Activated gamma-delta T cell (primary cell): ENCODE measurements around the gene MPPED1.

Source experiments
- DNase-seq: peaks from one replicate; lab custom pipeline; 2025; lab: John Stamatoyannopoulos, UW

MPPED1 gene

DNA sequence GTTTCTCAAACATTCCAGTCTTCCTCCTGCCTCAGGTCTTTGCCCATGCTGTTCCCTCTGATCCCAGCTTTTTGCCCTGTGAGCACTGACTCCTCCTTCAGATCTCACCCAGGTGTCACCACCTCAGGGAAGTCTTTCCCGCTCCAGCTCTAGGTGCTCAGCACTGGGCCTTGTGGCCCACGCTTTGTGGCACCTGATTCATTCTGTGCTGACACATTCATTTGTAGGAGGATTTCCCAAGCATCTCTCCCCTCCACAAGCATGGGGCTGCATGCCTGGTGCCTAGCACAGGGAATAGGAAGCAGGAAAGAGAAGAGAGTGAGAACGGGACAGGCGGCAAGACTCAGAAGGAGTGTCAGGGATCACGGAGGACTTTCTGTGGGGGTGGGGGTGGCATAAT is 17.6 kb downstream of the MPPED1 start:
- no peak for DNase-seq

DNA sequence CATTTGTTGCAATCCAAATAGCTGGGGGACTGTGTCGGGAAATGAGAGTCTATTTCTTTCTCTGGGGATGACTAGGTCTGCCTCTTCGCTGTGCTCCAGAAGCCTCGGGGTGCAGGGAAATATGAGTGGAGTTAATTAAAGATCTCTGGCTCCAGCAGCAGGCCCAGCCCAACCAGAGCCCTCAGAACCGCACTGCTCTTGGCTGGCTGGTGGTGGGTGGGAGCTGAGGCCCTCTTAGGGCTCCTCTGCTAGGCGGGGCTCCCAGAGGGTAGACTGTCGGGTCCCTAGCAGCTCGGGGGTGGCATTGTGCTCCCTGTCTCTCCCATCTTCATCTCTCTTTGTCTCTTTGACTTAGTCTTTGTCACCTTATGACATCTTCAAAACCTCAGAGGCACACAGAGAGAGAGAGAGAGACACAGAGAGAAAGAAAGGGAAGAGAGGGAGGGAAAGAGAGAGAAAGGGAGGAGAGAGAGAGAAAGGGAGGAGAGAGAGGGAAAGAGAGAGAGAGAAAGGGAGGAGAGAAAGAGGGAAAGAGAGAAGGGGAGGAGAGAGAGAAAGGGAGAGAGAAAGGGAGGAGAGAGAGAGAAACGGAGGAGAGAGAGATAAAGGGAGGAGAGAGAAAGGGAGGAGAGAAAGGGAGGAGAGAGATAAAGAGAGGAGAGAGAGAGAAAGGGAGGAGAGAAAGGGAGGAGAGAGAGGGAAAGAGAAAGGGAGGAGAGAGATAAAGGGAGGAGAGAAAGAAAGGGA is 20.2 kb downstream of the MPPED1 start:
- no peak for DNase-seq

DNA sequence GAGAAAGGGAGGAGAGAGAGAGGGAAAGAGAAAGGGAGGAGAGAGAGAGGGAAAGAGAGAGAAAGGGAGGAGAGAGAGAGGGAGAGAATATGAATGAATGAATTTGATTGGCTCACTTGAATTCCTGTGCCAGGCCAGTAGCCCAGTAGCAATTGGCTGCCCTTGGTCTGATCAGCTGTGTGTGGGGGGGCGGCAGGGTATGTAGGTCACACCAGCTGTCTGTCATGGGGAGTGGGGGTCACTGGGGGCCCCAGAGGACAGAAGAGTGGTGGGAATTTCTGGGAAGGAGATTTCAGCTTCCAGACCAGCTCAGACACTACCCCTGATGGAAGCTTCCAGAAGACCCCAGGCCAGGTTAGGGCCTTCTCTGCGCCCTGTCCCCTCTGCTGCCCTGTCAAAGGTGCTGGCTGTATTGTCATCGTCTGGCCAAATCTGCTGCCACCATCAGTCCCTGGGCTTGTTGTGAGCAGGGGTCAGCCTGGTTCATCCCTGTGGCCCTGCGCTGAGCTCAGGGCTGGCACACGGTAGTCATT is 21.1 kb downstream of the MPPED1 start:
- DNase-seq = no peak

DNA sequence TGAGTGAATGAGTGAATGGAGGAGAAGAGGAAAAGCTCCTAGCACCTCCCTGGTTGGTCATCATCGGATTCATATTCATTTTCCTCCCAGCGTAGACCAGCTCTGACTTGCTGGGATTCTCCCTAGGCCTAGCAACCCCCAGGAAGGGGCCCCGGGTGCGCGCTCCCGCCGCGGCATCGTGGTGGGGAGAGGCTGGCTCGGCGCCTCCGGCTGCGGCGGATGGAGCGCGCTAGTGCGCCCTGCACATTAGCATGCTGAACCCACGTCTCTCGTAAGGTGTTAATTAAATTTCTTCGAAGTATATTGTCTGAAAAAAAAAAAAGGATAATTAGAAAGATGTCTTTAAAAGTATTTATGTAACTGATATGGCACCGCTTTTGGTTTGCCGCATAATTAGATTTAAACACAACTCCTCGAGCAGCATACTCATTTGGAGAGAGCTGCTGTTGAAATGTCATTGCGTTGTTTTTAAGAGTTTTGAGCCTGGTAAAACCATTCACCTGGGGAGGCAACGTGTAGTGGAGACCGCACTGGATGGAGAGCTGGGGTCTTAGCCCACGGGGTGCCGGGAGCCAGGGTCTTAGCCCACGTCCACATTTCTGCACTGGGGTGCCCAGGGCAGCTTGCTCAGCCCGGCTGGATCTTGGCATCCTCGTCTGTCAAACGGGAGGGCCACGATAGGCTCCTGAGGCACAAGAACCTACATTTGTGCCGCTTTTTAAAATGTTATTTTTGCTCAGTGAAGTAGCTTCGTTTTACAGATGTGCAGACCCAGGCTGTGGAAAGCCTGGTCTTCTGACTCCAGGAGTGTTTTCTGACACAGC is 21.8 kb downstream of the MPPED1 start:
- DNase-seq = no peak

DNA sequence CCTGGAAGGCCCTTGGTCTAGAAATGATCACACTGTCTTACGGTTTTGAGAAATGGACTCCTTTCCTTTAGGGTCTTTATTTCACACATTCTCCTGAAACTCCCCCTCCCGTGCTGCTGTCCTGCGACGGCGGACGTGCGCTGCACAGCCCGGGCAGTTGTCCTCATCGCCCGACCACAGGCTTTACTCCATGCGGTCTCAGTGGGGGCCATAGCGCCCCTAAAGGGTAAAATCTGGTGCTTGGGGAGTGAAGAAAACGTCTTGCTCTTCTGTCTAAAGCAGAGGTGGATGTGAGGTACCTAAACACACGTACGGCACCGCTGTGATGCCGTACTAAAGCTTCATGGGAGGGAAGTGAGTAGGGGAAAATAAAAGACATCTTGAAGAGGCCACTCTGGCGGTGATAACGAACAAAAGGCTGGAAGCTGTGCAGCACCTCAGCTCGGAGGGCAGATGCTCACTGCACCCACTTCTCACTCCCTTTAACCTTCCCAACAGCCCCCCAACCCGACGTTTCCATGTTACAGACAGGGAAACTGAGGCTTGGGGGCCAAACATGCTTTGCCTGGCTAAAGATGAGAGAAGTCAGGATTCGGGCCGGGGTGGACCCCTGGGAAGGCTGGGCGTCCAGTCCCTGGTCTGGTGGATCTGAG is 22.6 kb downstream of the MPPED1 start:
- no peak for DNase-seq

DNA sequence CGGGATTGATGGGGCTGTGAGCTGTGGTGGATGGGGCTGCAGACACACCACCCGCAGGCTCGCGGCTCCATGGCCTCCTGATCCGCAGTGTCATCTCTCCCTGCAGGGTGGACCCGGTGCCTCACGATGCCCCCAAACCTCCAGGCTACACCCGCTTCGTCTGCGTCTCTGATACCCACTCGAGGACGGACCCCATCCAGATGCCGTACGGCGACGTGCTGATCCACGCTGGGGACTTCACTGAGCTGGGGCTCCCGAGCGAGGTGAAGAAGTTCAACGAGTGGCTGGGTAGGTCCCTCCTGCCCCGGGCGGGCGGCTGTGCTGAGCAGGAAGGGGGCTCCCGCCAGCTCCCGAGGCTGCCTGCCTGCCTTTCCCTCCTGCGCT is 23.1 kb downstream of the MPPED1 start:
- DNase-seq = no peak

DNA sequence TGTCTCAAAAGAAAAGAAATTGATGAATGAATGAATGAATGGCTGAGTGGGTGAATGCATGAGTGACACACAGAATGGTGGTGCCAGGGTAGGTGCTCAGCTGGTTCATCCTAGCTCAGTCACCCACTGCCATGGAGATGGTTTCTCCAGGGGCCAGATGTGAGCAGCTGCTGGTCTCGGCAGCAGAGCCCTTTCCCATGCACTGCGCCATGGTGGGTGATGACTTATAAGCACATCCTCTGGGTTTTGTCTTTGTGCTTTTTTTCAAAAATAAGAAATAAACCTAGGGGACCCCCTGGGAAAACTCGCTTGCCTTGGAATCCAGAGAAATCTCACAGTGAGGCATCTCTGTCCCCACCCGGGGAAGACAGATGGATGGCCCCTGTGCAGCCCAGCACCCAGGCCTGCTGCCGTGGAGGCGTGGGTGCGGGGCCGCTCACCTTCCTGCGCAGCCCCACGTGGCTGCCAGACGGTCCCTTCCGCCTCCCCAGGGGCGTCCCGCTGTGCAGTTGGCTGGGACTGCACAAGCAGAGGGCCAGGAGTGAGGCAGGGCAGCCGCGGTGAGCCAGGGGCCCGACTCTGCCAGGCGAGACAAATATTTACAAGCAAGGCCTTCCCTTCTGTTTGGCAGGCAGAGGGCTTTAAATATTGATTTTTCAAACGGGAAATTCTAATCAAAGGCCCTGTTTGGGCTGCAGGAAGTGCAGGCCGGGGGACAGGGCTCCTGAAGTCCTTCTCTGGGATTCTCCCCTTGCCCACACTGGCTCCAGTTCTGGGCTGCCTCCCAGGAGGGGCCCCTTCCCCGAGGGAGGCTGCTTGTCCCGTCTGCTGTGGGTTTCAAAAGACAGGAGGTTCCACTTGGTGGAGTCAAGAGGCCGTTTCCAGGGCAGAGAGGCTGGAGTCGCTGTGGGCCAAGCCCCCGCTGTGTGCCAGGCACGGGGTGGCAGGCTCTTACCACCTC is 24.3 kb downstream of the MPPED1 start:
- no peak for DNase-seq

DNA sequence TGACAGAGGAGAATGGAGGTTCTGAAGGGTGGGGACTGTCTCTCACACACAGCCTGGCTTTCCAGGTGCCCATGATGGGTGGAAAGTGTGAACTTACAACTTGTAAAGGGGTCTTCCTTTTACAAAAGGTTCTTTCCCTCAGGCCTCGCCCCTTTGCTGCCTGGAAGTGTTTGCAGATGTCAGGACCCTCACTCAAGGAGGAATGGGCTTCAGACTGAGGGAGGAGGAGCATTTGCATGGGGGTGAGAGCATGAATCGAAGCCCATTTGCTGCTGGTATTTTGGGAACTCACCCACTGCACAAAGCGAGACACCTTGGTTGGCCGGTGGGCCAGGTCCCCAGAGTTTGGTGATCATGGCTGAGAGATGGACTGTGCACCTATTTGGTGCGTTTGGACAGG is 25.1 kb downstream of the MPPED1 start:
- DNase-seq = no peak

DNA sequence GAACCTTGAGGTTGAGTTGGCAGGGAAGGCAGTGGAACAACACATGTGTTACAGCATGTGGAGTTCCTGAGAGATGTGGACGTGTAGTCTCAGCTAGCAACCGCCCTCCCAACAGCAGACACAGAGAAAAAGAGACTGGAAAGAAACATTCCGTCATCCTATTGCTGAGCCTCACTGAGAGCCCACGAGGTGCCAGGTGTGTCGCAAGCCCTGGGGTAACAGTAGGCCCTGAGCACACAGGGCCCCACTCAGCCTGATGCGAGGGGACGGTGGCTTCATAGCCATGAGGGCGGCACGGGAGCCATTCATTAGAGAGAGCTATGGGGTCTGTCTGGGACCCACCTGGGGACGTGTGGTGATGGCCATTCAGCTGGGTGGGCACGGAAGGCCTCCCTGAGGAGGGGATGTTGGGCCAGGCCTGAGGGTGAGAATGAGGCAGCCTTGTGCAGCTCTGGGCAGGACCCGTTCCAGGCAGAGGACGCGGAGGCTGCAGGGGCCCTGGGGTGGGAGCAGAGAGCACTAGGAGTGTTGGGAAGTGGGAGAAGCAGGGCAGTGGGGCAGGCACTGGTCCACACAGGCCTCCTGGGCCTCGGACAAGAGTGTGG is 26.2 kb downstream of the MPPED1 start:
- DNase-seq = no peak

DNA sequence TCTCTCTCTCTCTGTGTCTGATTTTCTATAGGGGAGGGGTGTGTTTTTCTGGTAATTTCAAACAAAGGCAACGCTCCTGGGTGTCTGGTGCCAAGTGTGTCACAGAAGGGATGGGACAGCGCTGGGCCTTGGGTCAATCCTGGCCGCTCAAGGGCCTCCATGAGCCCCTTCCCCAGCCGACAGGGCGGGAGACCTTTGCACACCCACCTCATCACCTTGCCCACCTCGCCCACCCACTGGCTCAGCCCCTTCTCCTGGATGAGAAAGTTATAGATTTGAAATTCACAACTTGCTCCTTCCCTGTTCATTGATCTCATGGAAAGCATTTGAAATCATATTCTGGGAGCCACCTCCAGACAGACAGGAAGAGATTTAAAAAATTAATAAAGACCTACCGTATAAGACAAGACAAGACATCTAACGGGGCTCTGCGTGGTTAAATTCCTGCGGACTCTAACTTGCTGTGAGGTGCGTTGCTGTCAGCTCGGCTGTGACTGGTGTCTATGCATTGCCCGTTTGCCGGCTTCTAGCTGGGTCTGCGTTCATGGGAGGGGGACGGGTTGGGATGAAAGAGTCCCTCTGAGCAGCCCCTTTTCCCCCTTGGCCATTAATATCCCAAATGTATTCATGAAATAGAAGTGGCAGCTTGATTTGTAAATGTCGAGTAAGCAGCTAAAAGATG is 27.0 kb downstream of the MPPED1 start:
- no peak for DNase-seq

DNA sequence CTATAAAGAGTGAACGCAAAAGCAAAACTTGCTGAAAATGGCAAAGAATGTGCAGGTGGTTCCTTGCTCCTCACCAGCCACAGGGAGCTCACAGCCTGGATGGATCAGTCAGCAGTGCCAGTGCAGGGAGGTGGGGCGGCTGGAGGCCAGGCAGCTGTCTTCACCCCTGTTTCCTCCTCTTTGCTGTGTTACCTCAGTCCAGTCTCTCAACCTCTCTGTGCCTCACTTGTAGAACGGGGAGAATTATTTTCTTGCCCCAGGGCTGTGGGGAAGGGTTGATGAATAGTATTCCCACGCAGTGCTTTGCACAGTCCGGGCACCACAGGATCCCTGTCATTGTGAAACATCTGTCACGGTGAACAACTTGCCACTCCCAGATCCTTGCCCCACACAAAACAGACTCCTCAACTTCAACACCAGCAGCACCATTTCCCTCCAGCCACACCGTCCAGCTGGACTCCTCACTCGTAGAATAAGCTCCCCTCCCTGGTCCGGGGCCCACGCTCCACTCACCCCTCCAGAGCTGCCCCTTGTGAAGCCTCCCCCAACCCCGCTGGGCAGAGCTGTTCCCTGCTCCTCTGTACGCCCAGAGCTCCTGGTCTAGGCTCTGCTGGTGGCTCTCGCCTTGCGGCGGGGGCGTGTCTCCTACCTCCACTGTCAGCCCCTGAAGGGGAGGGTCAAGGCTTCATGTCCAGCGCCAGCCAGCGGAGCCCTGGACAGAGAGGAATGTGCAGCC is 27.7 kb downstream of the MPPED1 start:
- DNase-seq = no peak

DNA sequence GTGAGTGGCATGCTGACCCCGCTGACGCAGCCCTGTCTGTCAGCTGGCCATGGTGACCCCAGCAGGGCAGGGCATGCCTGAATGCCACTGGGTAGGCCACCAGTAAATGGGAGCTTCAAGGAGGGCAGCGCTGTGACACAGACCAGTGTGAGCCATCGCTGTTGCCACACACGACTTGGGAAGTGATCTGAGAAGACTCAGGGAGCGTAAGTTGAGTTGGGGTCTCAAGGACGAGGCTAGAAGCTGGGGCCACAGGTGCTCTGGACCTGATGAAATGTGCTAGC is 28.2 kb downstream of the MPPED1 start:
- DNase-seq = no peak

DNA sequence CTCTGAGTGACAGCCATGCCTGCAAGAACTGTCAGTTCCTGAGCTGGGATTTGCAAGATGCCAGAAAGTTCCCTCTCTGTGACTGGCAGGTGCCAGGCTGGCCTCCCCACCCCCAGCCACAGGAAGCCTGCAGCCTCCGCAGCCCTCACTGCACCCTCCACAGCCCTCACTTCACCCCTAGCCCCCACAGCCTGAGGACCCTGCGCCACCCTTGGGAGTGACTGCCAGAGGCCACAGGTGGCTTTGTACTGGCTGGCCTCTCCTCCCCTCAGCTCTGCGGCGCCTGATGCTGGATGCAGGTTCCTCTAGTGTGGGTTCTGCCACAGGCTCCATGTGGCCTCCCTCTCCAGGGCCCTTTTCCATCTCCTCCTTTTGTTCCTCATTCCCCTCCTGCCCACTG is 28.7 kb downstream of the MPPED1 start:
- no peak for DNase-seq

DNA sequence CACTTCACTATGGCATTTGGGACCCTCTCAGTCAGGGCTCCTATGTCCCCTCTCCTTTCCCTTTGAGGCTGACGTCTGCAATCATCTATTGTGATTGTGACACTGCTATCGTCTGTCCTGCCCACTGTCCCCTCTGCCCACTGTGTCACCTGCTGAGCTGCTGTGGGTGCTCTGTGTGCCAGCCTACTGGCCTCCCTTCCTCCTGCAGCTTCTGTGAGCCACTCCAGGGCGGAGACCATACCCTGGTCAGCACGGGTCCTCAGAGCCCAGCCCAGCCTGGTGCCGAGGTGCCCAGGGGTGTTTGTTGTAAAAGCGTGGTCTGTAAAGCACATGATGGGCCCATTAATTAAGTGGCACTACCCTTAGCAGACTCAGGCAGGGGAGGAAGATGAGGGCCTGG is 29.4 kb downstream of the MPPED1 start:
- DNase-seq = no peak

DNA sequence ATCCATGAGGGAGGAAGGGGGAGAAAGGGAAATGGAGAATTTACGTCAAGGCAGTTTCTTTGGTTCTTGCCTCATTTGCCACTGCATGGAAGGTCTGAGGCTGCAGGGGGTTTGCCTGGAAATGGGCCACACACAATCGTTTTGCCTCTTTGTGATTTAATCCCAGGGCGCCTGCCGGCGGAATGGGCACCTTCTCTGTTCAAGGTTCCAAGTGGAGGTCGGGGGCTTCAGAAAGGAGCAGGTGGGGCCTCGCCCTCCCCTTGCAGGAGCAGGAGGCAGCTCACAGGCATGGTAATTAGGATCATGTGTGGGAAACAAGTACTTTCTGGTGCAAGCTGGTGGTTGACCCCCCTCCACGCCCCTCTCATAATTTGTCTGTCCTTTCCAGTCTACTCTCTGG is 29.9 kb downstream of the MPPED1 start:
- DNase-seq = no peak

DNA sequence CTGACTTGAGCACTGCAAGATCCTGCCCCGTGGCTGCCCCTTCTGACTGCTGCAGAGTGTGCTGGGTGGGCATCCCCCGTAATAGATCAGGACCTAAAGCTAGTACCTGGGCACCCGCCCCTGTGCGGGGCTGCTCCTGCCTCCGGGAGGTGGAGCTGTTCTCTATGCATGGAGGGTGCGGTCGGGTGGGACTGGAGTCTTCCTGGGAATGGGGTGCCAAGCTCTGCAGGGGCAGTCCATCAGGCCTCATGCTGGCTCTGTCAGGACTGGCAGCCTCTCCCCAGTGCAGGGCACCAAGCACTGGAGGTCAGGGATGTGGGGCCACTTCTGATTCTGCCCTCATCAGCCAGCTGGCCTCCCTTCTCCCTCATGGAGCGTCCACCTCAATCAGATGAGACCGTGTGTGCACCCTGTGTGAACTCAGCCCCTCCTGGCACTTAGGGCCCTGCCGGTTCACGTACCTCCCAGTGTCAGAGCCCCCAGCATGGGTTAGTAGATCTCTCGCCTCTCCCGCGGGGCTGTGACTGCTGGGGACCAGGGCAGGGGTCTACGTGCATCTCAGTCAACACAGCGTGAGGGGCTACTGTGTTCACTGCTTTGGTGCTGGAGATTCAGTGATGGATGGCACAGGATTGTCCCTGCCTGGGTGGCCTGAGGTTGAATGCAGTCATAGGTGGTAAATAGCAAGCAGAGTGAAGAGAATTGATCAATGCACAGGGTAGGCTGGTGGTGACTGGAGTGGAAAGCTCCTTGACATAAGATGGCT is 30.8 kb downstream of the MPPED1 start:
- no peak for DNase-seq

DNA sequence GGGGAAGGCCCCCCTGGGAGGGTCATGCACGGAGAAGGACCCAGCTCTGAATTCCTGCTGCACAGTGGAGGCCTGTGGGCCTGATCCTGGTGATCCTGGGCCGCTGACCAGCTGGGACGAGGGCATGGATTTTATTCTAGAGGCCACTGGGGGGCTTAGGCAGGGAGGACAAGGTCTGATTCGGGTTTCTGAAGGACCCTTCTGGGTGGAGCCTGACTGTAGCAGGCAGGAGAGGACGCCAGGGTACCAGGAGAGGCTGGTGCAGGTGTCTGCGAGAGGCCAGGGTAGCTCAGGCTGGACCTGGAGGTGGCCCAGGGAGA is 31.3 kb downstream of the MPPED1 start:
- DNase-seq = no peak

DNA sequence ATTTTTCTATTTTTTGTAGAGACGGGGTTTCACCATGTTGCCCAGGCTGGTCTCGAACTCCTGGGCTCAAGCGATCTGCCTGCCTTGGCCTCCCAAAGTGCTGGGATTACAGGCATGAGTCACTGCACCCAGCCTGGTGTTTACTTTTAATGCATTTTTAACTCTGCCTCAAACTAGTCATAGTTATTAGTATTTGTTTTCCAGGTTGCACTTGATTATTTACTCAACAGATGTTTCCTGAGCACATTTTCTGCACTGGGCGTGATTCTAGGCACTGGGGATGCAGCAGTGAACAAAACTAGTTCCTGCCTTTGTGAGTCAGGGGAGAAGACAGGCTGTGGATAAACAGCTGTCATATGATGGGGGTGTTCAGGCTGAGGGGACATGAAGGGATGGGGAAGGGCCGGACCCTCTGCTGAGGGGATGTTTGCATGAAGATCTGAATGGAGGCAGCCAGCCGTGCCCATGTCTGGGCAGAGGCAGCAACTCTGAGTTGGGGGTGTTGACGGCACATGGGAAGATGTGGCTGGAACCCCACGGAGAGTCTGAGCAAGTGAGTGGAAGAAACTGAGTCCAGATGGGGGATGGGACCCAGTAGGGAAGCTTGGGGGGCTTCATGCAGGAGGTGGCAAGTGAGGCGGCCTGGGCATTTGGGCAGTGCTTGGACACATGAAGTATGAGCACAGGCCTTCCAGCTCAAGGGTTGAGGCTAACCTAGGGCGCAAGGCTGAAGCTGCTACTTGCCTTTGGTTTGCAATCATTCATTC is 34.4 kb downstream of the MPPED1 start:
- DNase-seq = no peak

DNA sequence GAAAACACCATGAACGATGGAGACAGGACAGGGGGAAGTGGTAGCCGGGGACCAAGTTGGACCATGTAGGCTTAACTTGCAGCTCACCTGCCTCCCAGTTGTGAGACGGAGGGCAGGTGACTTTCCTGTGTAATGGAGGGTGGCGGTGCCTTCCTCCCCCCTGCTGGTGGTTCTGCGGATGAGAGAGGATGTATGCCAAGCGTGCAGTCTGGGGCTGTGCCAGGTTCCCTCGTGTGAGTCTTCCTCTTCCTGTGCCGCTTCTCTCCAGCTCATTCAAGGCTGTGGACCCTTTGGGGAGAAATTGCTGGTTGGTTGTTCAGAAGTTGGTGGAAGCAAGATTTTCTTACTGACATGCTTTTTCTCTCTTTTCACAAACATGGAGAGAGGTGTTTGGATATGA is 35.1 kb downstream of the MPPED1 start:
- DNase-seq = no peak
